Bronchus fibroblast of lung (primary cell): Measurements from ENCODE around the gene MIA. TPM values are rescaled to one million over a fixed set of nuclear protein-coding genes. Genes with fewer than 3 reads are reported as not detected.

Experiments
- total RNA-seq: library from RNA; depleted of rRNA; stranded (reverse); fragments of >200 nt; gene quantifications from 2 replicates; pipeline ENCODE4 v1.2.3, GENCODE V29; 2015

MIA gene
- total RNA-seq: not detected in 2 replicates

DNA sequence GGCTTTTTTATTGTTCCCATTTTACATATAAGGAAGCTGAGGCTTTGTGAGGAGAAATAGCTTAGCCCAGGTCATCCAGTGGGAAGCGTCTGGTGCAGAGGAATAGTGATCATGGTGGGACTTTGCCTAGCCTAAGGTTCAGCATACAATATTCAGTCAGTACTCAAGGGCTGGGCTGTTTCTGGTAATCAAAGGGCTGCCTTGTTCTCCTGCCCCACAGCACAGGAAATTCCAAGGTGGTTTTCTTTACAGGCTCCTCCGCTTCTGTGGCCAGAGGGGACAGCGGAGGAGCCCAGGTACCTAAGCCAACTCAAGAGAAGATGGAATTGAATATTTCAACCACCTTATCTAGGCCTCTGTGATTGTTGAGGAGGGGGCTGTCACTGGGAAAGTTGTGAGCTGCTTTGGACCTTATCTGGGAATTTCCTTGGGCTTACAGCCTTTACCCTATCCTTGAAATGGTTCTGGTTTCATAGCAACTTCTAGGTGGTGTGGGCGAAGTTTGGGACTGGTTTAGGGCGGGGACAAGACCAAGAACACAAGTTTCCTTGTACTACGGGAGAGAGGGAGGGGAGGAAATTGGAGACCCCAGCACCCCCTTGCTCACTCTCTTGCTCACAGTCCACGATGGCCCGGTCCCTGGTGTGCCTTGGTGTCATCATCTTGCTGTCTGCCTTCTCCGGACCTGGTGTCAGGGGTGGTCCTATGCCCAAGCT lies at the start of gene MIA:
MIA (plus strand) TSS at position 606 of the 716 bp plus-strand sequence; CDS start at position 628, 22 bp downstream.

DNA sequence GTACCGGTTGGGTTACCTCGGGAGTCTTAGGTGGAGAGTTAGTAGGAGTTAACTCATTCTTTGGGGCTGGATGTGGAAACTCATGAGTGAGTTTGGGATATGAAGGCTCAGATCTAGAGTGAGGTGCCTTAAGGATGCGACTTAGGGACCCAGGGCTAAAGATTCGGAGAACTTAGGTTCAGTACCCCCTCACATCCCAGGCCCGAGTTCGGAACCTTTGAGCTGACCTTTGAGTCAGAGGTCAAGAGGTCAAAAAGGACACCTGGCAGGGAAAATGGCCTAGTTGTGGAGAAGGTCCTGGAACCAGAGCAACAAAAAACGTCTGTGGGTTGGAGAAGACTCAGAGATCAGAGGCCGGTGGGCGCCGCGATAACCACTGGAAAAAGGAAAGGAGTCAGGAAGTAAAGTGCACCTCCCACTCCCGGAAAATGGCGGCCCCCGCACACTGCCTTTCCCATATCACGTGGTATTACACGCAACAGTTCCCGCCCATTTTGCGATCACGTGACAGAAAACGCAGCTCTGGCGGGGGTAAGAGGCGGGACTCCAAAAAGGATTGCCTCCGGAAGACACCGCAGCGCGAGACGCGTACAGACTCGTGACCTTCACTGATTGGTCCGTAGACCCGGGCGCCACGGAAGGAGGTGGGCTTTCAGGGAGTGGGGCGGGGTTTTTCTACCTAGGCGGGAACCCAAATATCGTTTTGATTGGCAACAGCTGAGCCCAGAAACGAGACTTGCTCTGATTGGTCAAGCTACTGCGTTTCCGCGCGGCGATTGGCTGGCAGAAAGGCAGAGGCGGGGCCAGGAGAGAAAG lies 25.1 kb upstream of the MIA start, which contains the start of gene ACTMAP:
ACTMAP (minus strand) TSS at position 420 of the 816 bp plus-strand sequence. CDS start 674 bp downstream, outside the sequence.

DNA sequence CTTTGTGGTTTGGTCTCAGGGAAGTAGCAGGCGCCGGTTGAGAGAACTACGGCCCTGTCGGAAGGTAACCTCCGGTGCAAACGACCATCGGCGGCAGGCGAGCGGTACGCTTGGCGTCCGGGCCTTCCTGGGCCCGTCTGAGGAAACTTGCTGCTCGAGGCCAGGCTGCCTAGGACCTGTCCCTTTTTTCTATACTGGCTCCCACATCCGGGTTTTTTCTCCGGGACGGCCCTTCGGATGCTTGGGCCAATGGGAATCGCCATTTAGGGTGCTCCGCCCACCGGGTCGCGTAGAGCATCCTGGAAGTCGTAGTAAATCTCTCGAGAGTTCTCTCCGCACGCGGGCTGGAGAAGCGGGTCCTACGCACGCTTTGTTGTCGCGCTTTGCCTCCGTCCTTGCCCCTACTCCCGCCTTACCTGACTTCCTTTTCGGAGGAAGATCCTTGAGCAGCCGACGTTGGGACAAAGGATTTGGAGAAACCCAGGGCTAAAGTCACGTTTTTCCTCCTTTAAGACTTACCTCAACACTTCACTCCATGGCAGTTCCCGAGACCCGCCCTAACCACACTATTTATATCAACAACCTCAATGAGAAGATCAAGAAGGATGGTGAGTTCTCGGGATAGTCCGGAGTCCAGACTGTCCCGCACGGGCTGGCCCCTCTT lies 24.3 kb upstream of the MIA start, which contains the start of gene SNRPA:
SNRPA (plus strand) TSS at position 330 of the 664 bp plus-strand sequence; CDS start at position 536, 206 bp downstream.

DNA sequence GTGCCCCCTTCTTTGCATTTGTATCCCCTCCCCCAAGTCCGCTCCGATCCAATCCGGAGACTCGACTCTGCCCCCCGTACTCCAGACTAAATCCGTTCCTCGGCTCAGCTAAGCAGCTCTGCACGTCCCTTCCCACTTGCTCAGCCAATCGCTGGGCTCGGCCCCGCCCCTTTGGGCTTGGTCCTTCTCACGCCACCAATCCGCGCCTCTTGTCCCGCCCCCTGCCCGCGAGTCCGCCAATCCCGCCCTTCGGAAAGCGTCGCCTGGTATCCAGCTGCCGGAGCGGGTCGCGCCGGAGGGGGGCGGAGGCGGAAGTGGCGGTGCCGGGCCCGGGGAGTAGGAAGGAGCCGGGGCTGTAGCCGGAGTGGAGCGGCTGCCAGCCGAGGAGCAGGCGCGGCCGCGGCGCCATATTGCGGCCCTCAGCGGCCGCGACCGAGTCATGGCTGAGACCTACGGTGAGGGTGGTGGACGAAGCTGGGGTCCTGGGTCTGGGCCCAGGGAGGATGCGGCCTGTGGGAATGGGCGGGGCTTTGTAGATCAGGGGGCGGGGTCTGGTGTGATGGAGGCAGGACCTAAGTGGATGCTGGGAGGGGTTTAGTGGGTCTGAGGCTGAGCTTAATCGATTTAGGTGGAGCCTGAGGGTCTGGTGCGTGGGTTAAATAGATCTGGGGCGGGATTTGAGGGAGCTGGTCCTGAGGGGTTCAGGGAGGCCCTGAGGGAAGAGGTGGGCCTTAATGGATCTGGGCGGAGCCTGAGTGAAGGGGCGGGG lies 2.8 kb downstream of the MIA start, which contains the start of gene RAB4B:
RAB4B (plus strand) TSS at position 311 of the 769 bp plus-strand sequence; CDS start at position 440, 129 bp downstream.

DNA sequence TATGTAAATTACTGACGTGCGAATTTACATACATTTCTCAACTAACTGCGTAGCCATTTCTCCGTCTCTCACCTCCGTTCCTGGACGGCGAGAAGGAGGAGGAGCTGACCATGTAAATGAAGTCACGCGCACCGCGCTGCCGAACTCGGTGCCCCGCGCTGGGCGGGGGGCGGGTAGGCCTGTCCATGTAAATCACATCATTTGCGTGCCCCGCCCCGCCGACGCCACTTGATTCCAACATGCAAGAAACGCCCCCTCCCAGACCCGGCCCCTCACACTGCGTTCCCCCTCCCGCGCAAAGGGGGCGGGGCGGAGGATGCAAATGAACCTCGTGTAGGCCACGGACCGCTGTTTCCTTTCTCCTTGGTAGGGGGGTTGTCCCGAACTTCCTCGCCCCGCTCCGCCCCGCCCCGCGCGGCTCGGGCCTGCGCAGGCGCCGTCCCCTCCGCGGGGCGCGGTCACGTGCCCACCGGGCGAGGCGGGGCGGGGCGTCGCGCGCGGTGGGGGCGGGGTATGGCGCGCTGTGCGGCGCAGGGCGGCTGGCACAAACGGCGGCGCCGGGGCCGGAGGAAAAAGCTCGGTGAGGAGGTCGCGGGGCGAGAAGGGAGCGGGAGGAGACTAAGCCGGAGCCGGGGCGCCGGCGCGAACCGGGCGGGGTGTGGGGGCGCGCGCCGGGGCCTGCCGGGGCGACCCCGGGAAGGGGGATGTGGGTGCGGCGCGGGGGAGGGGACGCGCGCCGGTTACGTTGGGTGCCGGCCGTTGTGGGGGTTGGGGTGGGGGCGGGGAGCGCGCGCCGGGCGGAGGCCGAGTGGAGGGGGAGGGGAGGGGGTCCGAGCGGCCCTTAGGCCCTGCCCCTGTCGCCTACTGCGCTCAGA lies 23.6 kb downstream of the MIA start, which contains the start of gene EGLN2:
EGLN2 (plus strand) TSS at position 509 of the 875 bp plus-strand sequence. CDS start 1,382 bp downstream, outside the sequence.

Other genes starting within 250 kb of the MIA start
- gene SHKBP1, start 198.6 kb upstream of the MIA start, total RNA-seq: 133 and 153 TPM in 2 replicates
- gene LTBP4, start 174.2 kb upstream of the MIA start, total RNA-seq: 63.8 and 66.1 TPM in 2 replicates
- 29.3 and 34.0 TPM in 2 replicates for gene NUMBL, start 84.9 kb upstream of the MIA start, total RNA-seq
- gene COQ8B, start 58.6 kb upstream of the MIA start, total RNA-seq: 36.9 and 38.7 TPM in 2 replicates
- 15.3 and 16.4 TPM in 2 replicates for gene ITPKC, start 58.4 kb upstream of the MIA start, total RNA-seq
- gene ACTMAP, start 25.0 kb upstream of the MIA start, total RNA-seq: 3.9 and 4.7 TPM in 2 replicates
- gene SNRPA, start 24.3 kb upstream of the MIA start, total RNA-seq: 175 and 204 TPM in 2 replicates
- 32.6 and 39.8 TPM in 2 replicates for gene RAB4B, start 2.7 kb downstream of the MIA start, total RNA-seq
- 67.2 and 71.6 TPM in 2 replicates for gene EGLN2, start 23.7 kb downstream of the MIA start, total RNA-seq
- gene CYP2A6, start 74.9 kb downstream of the MIA start, total RNA-seq: not detected in 2 replicates
- not detected in 2 replicates for gene CYP2A7, start 106.7 kb downstream of the MIA start, total RNA-seq
- not detected in 2 replicates for gene CYP2B6, start 215.8 kb downstream of the MIA start, total RNA-seq